Diencephalon (tissue), 1 donor: Measurements from ENCODE around the gene ALDH3B1. TPM values are rescaled to one million over a fixed set of nuclear protein-coding genes. Genes with fewer than 3 reads are reported as not detected.

Experiments
- small RNA-seq: library from RNA; depleted of rRNA; stranded (forward); fragments of <200 nt; gene quantifications from one replicate; pipeline ENCODE3, GENCODE V24; 2014
- total RNA-seq: library from RNA; depleted of rRNA; stranded (reverse); fragments of >200 nt; gene quantifications from one replicate; pipeline ENCODE4 v1.2.3, GENCODE V29; 2014

Gene ALDH3B1
- 0.92 TPM for total RNA-seq

GRCh38 chr11:68010090-68011041 is at the start of gene ALDH3B1:
ALDH3B1 (plus strand) TSS chr11:68010327; CDS start chr11:68015298, 4,971 bp downstream.

GRCh38 chr11:68003846-68004550 is 6.1 kb upstream of the ALDH3B1 start, which contains the start of gene UNC93B1:
UNC93B1 (minus strand) TSS chr11:68004097; CDS start chr11:68004043, 54 bp downstream.

GRCh38 chr11:68030318-68031143 is 20.4 kb downstream of the ALDH3B1 start, which contains the start of gene NDUFS8:
NDUFS8 (plus strand) TSS chr11:68030681; CDS start chr11:68032152, 1,471 bp downstream.

GRCh38 chr11:68038718-68039525 is 28.8 kb downstream of the ALDH3B1 start, which contains the start of gene TCIRG1:
TCIRG1 (plus strand) TSS chr11:68039025; CDS start chr11:68041272, 2,247 bp downstream.

Small RNAs within 50 kb of the gene (small RNA-seq; reads per million reads assigned to genes)
- not detected for gene MIR6753

Other genes with a start within 250 kb of the ALDH3B1 start
- gene UNC93B1, start 6.2 kb upstream of the ALDH3B1 start, total RNA-seq: 7.6 TPM
- 80.7 TPM for gene NDUFS8, start 20.4 kb downstream of the ALDH3B1 start, total RNA-seq
- gene TCIRG1, start 28.7 kb downstream of the ALDH3B1 start, total RNA-seq: 4.8 TPM
- gene CHKA, start 111.1 kb downstream of the ALDH3B1 start, total RNA-seq: 52.8 TPM
- 110 TPM for gene KMT5B, start 203.0 kb downstream of the ALDH3B1 start, total RNA-seq